Measurements from ENCODE around the gene FBF1. TPM values are rescaled to one million over a fixed set of nuclear protein-coding genes. Genes with fewer than 3 reads are reported as not detected.
A peak's percentile ranks its signal among the peaks of the same experiment; 100 is the strongest.

Gene FBF1
- total RNA-seq, 4 donors from 2014 or later, result 7.8 to 15.0 (median 10.4) TPM

- Histone ChIP-seq H3K4me3 (peak overlapping the region; percentile 80 to 95 (median 86)), H3K4me1 (peaks cover 49 to 56% (median 51%) of the 10 kb centered on the region in 4 donors), H3K9me3 (no peaks in the 10 kb centered on the region), H3K27me3 (no peaks in the 10 kb centered on the region), H3K36me3 (peaks cover 10 to 28% (median 23%) of the 10 kb centered on the region in 4 donors), H3K27ac (replicated peaks in 1 of 4) (peak overlapping the region; percentile 97 to 99 (median 98))
- TF ChIP-seq CTCF (IDR thresholded peaks at IDR 0.05) (peak in 2 of 3 experiments; percentile 39 to 69), EP300 (IDR thresholded peaks at IDR 0.05) (no peak), POLR2AphosphoS5 (IDR thresholded peaks at IDR 0.05) (peak in 1 of 2 donors; percentile 5), POLR2A (IDR thresholded peaks at IDR 0.05; ENCODE audit: low read depth) (no peak)
- intact Hi-C loops (cut with DNase I), result loop anchor here (2.0 to 5.0 kb wide), 2 partner anchors 17 to 100 kb away; a partner anchor contains a TSS
- no peak for DNase-seq (ENCODE audit: extremely low spot score)
- WGBS, result 0% methylated on average over 1 of the region's 56 CpGs
These were observed 63.1 kb downstream of the FBF1 start for GRCh38 chr17:75877752-75878173.

- peak overlapping the region; percentile 97 to 99 (median 98) for H3K27ac ChIP-seq (replicated peaks in 1 of 4)
- intact Hi-C loops (cut with DNase I), result loop anchor here (1.0 to 5.0 kb wide), 2 partner anchors 20 to 100 kb away; a partner anchor contains a TSS
- TF ChIP-seq CTCF (IDR thresholded peaks at IDR 0.05), result peak in 2 of 3 experiments; percentile 45 to 48
- peak; percentile 88 to 95 for TF ChIP-seq POLR2AphosphoS5 (IDR thresholded peaks at IDR 0.05)
- peak; percentile 1 for TF ChIP-seq POLR2A (IDR thresholded peaks at IDR 0.05; ENCODE audit: low read depth)
- TF ChIP-seq EP300 (IDR thresholded peaks at IDR 0.05), result peak; percentile 49
- WGBS, result 6% methylated on average over 32 of the region's 41 CpGs
- H3K4me1 ChIP-seq, result peaks cover 55 to 63% (median 57%) of the 10 kb centered on the region in 4 donors
- peak; percentile 97 for DNase-seq (ENCODE audit: extremely low spot score)
- H3K4me3 ChIP-seq, result peak overlapping the region; percentile 80 to 95 (median 86)
- H3K27me3 ChIP-seq, result no peaks in the 10 kb centered on the region
- peaks cover 10 to 28% (median 23%) of the 10 kb centered on the region in 4 donors for H3K36me3 ChIP-seq
- no peaks in the 10 kb centered on the region for H3K9me3 ChIP-seq
These were observed 63.7 kb downstream of the FBF1 start for GRCh38 chr17:75876938-75877751.

GRCh38 chr17:75876190-75876937 is 64.5 kb downstream of the FBF1 start:
- WGBS, result 24% methylated on average over 12 of the region's 26 CpGs
- Histone ChIP-seq H3K27me3 (no peaks in the 10 kb centered on the region), H3K4me3 (peak overlapping the region; percentile 80 to 95 (median 86)), H3K4me1 (peaks cover 63 to 70% (median 64%) of the 10 kb centered on the region in 4 donors), H3K9me3 (no peaks in the 10 kb centered on the region), H3K36me3 (peaks cover 10 to 28% (median 23%) of the 10 kb centered on the region in 4 donors), H3K27ac (replicated peaks in 1 of 4) (peak overlapping the region; percentile 97 to 99 (median 98))
- TF ChIP-seq CTCF (IDR thresholded peaks at IDR 0.05), result peak in 2 of 3 experiments; percentile 2 to 20
- TF ChIP-seq POLR2AphosphoS5 (IDR thresholded peaks at IDR 0.05), result peak in 1 of 2 donors; percentile 58
- peak; percentile 1 for TF ChIP-seq POLR2A (IDR thresholded peaks at IDR 0.05; ENCODE audit: low read depth)
- TF ChIP-seq EP300 (IDR thresholded peaks at IDR 0.05), result no peak
- no peak for DNase-seq (ENCODE audit: extremely low spot score)
- intact Hi-C loops (cut with DNase I), result loop anchor here (1.0 to 5.0 kb wide), 2 partner anchors 19 to 99 kb away; a partner anchor contains a TSS

GRCh38 chr17:75875940-75876189 is 65.0 kb downstream of the FBF1 start:
- Histone ChIP-seq H3K27me3 (no peaks in the 10 kb centered on the region), H3K36me3 (peaks cover 10 to 28% (median 23%) of the 10 kb centered on the region in 4 donors), H3K4me3 (peak overlapping the region; percentile 80 to 95 (median 86)), H3K27ac (replicated peaks in 1 of 4) (peak overlapping the region; percentile 97 to 99 (median 98)), H3K9me3 (no peaks in the 10 kb centered on the region), H3K4me1 (peaks cover 66 to 75% (median 69%) of the 10 kb centered on the region in 4 donors)
- intact Hi-C loops (cut with DNase I), result loop anchor here (1.0 to 5.0 kb wide), 2 partner anchors 19 to 99 kb away; a partner anchor contains a TSS
- TF ChIP-seq EP300 (IDR thresholded peaks at IDR 0.05), result no peak
- TF ChIP-seq CTCF (IDR thresholded peaks at IDR 0.05), result no peak
- TF ChIP-seq POLR2A (IDR thresholded peaks at IDR 0.05; ENCODE audit: low read depth), result no peak
- TF ChIP-seq POLR2AphosphoS5 (IDR thresholded peaks at IDR 0.05), result peak in 1 of 2 donors; percentile 69
- DNase-seq (ENCODE audit: extremely low spot score), result no peak
- no CpG with 5 or more reads among the region's 5 CpGs for WGBS

Data from esophagus muscularis mucosa (tissue), 4 donors.